Nucleus accumbens (tissue), 56 donors: Measurements from ENCODE around the gene MAP3K1.
A peak's percentile ranks its signal among the peaks of the same experiment; 100 is the strongest.
"Not testable (repeated sequence)": the region's sequence is repeated elsewhere in the genome, so short reads cannot be mapped to it uniquely, and the experiment has no call there.

Source experiments
- DNase-seq, 56 donors: peaks; one replicate each; lab custom pipeline; 2025; lab: John Stamatoyannopoulos, UW

The MAP3K1 gene

GRCh38 chr5:56814963-56815657 lies at the start of gene MAP3K1:
MAP3K1 (plus strand) TSS chr5:56815549; CDS start chr5:56815574, 25 bp downstream.
- peak in 51 of 56 donors; percentile 13 to 88 (median 70) for DNase-seq

GRCh38 chr5:56766926-56767325 lies 48.4 kb upstream of the MAP3K1 start:
- DNase-seq: no peak

- no peak for DNase-seq
Observed at GRCh38 chr5:56769875-56770604, 45.3 kb upstream of the MAP3K1 start.

DNA sequence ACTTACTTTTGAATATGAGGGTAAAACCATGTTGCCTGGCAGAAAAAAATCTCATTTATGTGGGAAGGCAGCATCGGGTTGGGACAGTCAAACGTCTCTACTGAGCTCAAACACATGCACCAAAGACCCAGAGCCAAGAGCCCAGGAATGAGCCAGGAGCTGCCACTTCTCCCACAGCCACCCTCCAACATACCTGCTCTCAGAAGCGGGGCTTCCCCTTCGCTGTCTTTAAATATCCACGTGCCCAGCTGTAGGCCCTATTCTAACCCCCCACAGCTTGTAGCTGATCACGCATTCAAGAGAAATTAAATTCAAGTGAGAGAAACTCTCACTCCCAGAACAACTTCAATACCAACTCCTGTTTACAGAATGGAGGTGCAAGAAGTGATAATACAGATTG lies 42.6 kb upstream of the MAP3K1 start:
- DNase-seq: no peak

- DNase-seq: no peak
Observed at GRCh38 chr5:56774957-56775356, 40.4 kb upstream of the MAP3K1 start.

DNA sequence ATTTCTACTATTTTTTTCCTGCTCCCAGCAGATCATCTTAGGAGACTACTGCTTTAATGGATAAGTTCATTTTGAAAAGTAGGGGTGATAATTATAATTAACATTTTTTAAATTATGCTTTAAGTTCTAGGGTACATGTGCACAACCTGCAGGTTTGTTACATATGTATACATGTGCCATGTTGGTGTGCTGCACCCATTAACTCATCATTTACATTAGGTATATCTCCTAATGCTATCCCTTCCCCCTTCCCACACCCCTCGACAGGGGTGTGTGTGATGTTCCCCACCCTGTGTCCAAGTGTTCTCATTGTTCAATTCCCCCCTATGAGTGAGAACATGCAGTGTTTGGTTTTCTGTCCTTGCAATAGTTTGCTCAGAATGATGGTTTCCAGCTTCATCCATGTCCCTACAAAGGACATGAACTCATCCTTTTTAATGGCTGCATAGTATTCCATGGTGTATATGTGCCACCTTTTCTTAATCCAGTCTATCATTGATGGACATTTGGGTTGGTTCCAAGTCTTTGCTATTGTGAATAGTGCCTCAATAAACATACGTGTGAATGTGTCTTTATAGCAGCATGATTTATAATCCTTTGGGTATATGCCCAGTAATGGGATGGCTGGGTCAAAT lies 39.0 kb upstream of the MAP3K1 start:
- not testable (repeated sequence) for DNase-seq

- DNase-seq: no peak
Observed at GRCh38 chr5:56783261-56783660, 32.1 kb upstream of the MAP3K1 start.

- no peak for DNase-seq
Observed at GRCh38 chr5:56786346-56786745, 29.0 kb upstream of the MAP3K1 start.

DNA sequence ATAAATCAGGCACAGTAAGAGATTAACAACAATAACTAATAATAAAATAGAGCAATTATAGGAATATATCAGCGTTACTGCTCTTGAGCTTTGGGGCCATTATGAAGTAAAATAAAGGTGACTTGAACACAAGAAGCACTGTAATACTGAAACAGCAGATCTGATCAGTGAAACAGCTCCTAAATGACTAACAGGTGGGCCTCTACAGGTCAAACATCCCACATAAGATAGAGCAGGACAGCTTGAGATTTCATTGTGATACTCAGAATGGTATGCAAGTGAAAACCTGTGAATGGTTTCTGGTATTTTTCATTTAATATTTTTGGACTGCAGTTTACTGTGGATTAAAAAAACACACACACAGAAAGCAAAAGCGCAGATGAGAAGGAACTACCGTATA lies 24.0 kb upstream of the MAP3K1 start:
- no peak for DNase-seq

DNA sequence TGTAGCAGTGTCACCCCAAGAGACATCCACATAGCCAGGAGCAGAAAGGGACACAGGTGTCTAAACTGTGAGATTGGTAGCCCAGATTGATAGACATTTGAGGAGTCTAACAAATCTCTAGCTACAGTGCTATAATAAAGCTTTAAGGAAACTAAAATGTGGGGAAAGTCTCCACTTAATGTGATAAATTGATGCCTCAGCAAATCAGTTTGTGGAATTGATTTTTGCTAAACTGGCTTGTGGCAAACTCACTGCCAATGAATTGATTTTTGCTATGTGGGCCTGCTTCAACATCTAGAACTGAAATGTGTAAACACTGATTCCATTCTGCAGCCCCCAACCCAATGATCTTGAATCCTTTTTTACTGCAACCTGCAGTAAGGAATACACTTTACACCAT lies 16.8 kb upstream of the MAP3K1 start:
- DNase-seq: no peak

GRCh38 chr5:56800186-56800585 lies 15.2 kb upstream of the MAP3K1 start:
- DNase-seq: no peak

DNA sequence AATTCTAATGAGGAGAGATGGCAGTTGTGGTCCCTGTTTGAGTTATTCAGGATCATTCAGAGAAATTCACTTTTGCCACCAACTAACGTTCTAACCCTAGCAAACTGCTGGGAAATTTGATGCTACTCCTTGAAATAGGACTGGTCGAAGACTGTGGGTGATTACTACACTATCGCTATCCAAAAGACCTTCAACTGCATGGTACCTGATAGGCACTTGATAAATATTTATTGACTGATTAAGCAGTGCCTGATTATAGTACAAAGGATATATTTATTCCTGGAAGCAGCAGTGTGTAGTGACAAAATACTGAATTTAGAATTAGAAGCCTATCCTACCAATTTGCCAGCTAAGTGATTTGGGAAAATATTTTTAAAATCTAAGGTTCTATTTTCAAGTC lies 14.1 kb upstream of the MAP3K1 start:
- DNase-seq: no peak

- peak in 1 of 56 donors; percentile 1 for DNase-seq
Observed at GRCh38 chr5:56802205-56802604, 13.1 kb upstream of the MAP3K1 start.

DNA sequence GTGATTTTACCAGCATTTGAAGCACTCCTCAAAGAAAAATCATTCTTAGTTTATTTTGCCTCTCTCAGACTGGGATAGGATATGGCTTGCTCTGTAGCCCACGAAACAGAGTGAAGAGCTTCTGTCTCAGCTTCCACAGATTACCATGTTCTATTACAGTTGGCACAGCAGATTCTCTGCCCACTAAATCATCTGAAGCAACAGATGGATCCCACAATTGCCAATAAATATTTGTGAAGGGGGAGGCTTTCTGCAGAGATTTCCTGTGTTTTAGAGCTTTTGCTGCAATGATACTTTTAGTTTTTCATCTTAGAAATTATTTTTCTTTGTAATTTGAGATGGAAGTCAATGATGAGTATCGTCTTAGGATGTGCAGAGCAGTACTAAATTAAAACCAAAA lies 12.3 kb upstream of the MAP3K1 start:
- no peak for DNase-seq

DNA sequence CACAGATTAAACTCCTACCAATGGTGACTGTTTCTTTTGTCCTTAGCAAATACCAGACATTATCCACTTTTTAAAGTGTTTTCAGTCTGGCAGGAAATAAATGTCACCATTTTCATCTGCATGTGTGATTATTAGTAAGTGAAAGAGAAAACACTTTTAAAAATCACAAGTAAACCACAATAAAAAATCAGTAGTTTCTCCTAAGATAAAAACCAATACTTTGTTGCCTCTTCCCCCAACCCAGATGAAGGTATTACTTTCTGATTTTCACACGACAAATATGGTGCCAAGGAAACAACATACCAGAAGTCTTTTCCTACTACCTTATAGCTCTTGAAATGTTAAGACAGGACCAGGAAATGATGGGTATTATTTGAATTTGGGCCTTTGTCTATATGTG lies 11.5 kb upstream of the MAP3K1 start:
- DNase-seq: no peak

DNA sequence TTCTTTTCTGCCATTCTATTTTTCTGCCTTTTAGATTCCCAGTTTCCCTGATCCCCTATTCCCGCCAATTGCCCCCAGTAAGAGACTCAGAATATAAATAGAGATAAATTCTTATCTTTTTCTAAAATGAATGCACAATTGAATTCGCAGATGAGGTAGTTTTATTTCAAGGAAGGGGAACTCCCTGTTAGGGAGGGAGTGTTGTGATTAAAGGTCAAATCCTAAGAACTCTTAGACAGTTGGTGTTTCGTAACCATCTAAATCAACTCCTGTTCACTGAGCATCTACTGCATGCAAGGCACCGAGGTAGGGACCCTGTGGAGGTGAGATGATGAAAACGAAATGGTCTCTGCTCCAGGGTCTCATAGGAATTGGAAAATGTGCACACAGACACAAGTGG lies 7.7 kb upstream of the MAP3K1 start:
- no peak for DNase-seq

- no peak for DNase-seq
Observed at GRCh38 chr5:56808211-56808610, 7.1 kb upstream of the MAP3K1 start.

- DNase-seq: no peak
Observed at GRCh38 chr5:56810826-56811225, 4.5 kb upstream of the MAP3K1 start.

- DNase-seq: no peak
Observed at GRCh38 chr5:56812110-56812509, 3.2 kb upstream of the MAP3K1 start.

GRCh38 chr5:56813302-56813701 lies 2.0 kb upstream of the MAP3K1 start:
- no peak for DNase-seq

GRCh38 chr5:56814361-56814962 lies 887 bp upstream of the MAP3K1 start:
- DNase-seq: peak in 13 of 56 donors; percentile 10 to 53 (median 26)
